Fibroblast of the conjunctiva (primary cell): ENCODE measurements around the gene ZNF285.
"Not testable (repeated sequence)": the region's sequence is repeated elsewhere in the genome, so short reads cannot be mapped to it uniquely, and the experiment has no call there.

ENCODE experiments used
- DNase-seq: peaks from one replicate; pipeline ENCODE4 v3.0.0-alpha.2; 2010; ENCODE audit warnings: low read depth

The ZNF285 gene

DNA sequence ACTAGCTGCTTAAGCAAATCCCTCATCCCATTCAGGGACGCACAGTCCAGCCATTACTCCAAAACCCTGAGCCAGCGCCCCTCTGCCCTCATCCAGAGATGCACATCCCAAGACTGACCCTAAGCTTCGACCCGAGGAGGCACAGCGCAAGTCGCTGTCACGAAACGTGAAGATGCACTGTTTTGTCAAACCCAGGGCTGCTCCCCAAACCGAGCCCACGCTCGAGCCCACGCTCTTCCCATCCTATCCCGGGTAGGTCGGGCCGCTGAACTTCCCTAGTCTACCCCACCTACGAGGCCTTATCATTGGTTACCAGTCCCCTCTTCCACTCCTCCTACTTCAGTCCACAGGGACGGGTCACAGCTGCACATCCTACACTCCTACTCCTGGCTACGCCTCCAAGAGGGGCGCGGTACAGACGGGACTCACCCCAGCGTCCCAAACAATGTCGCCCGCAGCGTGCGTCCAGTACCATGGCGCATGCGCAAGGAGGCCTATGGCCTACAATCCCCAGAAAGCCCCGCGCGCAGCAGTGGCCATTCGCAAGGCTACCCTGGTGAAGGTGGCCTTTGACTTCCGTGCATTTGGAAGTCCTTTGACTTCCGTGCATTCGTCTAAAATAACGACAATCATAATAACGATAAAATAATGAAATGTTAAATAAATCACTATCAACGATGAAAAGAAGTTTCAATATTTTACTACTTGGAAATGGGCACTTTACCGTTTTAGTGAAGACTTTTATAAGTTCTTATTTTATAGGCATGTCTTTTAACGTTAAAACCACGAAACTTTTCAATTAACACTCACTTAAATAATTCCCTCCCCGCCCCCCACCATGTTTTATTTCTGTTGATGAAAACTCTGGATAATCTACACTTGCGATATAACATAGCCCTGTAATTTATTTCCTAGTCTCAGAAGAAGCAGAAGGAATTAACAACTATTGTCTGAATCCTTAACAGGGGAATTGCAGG is at the start of gene ZNF285:
Gene ZNF285, minus strand, starts transcription at position 470 of the 977 bp plus-strand sequence. CDS start 4,395 bp downstream, outside the sequence.
- DNase-seq: peak; percentile 95

DNA sequence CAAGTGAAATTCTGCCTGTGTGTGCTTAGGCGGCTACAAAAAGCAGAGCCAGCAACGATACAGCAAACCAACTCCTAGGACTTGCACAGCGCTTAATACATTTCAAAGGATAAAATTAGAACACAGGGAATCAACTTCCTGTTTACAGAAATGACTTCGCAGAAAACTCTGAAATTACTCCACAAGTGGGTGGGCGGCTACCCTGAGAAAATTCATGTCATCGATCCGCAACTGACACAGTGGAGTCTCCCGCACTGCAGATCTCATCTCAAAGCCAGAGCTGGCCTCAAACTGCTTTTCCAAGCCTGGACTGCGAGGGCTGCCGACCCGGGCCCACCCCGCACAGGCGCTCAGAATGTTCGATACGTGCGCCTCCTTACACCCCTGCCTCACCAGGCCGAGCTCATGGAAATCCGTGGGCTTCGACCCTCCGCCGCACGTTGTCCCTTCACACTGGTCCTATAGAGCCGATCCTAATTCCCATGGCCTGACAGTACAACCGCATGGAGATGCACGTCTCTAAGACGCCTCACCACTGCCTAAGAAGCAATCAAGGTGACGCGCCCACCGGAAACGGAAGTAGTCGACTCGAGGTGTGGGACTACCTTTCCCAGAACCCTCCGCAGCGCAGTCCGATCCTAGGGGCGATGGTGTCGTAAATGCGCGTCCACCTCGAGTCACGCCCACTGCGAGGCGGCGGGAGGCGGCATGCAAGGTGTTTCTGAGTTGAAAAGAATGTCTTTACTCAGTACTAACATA is 46.7 kb upstream of the ZNF285 start, which contains the start of gene ZNF229:
Gene ZNF229, minus strand, starts transcription at position 557 of the 759 bp plus-strand sequence. CDS start 5,625 bp downstream, outside the sequence.
- DNase-seq: peak; percentile 81

DNA sequence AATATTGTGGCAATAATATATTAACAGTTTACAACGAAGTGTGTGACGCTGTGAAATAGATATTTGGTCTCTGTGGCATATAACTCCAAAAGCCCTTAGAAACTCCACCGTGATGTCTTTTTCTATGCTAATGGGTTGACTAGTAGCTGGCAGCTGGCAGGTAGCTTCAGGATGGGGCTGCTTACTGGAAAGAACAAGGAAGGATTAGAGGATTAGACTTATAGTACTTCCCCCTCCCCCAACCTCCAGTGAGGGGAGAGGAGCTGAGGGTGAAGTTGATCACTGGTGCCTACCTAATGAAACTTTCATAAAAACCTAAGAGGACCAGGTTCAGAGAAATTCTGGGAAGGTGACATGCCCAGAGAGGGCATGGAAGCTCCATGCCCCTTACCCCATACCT is 37.0 kb upstream of the ZNF285 start:
- no peak for DNase-seq

DNA sequence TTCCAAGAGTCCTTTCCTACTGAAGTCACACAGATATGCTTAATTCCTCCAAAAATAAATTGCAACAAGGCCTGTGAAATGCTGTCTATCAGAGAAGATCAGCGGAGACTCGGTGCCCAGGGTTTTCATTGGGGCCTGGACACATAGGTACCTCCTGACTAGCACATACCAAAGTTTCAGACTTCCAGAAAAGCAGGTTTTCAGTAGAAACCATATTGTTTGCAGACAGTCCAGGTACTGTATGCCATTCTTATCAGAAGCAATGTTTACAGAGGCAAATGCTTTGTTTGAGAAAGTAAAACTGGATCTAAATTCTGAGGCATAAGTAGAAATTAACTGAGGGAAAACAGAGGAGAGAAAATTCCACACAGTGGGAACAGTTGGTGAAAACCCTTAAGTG is 34.0 kb upstream of the ZNF285 start:
- no peak for DNase-seq

DNA sequence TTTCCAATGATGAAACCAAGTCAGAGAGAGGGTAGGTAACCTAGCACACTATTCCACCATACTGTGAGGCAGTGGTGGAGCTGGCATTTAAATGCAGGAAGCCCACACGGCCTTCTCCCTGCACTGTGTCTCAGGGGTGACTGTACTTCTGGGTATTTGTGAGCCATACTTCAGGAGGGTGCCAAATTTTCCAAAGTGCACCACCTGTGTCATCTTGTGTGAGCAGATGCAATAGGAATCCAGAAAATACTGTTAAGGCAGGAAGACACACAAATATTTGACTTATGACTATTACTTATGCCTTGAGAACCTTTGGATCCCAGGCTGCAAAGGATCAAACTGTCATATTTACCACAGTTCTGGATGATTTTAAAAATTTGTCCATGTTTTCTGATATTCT is 29.5 kb upstream of the ZNF285 start:
- DNase-seq: no peak

DNA sequence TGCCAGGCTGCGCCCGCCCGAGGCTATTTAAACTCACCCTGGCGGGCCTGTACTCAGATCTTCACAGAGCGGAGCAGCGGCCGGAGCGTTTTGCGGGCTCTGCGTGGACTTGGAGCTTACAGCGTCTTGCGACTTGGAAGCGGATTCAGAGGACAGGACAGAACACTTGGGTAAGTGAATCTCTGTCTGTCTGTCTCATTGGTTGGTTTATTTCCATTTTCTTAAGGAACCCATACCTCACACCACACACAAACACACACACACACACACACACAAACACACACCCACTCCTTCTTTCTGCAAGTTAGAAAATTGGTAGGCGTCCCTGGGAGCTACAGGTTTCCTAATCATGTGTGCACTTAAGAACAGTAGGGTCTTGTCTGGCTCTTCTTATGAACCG is 14.1 kb upstream of the ZNF285 start:
- DNase-seq: not testable (repeated sequence)

DNA sequence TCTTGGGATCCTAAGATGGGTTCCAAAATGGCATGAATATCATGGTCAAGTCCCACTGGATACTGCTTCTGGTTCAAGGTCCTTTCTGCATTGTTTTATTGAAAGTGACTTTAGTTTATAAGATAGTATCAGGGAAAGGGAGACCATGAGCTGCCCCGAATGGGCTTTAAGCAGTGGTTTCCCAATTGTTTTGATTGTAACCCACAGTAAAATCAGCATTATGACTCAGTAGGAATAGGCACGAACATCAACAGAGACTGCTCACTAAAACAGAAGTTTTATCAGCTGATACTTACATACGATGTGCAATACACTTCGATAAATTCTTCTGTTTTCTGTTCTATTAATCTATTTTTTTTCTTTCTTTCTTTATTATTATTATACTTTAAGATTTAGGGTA is 12.1 kb downstream of the ZNF285 start:
- DNase-seq: not testable (repeated sequence)

DNA sequence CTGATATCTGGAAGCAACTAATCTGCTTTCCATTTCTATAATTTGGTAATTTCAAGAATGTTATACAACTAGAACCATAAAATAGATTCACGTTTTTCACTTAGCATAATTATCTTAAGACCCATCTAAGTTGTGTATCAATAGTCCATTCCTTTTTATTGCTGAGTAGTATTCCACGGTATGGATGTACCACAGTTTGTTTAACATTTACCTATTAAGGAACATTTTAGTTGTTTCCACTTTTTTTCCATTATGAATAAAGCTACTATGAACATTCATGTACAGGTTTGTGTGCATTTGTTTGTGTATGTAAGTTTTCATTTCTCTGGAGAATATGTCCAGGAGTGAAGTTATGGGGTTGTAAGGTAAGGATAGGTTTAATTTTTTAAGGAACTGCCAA is 26.6 kb downstream of the ZNF285 start:
- DNase-seq: no peak

DNA sequence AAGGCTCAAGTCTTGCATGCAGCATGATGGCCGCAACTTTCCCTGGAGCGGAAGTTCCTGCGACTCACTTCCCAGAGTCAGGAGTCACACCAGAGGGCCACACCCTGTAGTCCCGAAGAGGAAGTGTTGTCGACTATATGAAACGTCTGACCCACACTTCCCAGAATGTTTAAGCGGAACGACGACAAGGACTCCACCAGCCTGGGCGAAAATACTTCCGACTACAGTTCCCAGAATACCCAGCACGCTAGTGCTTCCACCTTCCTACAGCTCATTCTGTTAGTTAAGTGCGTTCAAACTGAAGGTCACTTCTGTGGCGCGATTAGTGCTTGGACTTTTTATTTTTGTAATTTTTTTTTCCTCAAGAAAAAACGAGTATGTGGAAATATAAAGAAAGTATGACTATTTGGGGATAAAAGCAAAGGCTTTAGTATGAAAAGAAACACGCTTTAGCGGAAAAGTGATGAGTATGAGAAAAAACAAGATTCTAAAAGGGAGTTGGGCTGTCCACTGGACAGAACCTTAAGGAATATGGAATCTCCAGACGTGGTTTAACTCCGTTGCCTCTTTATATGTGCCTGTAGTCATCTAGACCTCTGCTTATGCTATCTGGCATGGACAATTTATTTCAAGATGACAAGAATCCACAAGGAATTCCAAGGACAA is 29.5 kb downstream of the ZNF285 start:
- DNase-seq: no peak

DNA sequence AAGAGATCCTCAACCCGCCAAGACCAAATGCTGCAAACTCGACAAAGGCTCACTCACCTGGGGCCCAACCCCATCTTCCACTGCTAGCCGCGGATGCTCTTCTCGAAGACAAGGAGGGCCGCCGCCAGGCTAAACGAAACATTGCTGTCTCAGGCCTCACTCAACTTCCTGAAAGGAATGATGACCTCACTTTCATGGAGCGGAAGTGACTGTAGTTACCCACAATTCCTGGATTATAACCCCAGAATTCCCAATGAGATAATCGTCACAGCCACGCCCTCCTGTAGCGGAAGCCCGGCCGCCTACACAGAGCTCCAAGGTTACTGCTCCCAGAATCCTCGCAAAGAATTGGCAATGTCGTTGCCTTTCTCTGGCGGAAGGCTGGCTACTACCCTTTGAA is 34.4 kb downstream of the ZNF285 start:
- DNase-seq: no peak

DNA sequence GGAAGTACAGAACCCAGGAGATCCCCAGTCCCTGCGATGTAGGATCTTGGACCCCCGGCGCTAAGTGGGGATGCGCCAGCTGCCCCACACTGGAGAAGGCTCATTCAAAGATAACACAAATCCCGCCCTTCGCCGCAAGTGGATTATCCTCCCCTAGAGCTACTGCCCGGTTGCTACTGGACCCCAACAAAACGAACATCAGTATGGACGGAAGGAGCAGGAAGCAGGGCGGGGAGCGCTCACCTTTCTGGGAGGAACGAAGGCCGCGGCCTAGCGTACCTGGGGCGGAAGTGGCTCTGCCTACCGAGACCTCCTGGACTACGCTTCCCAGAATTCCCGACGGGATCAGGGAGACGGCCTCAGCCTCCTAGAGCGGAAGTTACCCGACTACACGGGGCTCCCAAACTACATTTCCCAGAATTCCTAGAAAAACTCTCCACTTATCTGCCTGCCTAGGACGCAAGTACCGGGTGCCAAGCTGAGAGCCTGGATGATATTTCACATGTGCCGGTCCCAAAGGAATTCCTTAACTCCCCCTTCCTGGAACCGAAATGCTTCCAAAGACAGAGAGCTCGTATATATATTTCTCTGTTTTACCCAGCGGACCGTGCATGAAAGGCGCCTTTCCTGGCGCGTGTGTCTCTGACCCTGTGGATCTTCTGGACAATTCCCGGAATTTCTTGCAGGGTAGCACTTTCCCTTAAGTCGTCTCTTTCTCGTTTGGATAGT is 44.9 kb downstream of the ZNF285 start, which contains the start of gene ZNF112:
Gene ZNF112, minus strand, starts transcription at position 298 of the 729 bp plus-strand sequence. CDS start 16,141 bp downstream, outside the sequence.
- DNase-seq: peak; percentile 86

DNA sequence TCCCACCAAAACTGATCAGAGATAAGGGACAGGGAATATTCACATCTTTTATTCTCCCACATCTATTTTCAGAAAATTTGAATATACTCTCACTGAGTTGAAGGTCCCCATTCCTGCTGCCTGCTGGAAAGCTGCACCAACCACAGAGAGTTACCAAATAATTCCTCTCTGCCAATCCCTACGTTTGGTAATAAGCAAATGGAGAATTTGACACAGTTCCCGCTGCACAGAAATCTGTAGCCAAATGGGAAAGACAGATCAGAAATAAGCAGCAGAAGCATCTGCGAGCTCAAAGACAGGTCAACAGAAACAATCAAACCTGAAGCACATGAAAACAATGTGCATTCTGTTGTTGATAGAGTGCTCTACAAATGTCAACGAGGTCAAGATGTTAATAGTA is 54.9 kb downstream of the ZNF285 start:
- no peak for DNase-seq

DNA sequence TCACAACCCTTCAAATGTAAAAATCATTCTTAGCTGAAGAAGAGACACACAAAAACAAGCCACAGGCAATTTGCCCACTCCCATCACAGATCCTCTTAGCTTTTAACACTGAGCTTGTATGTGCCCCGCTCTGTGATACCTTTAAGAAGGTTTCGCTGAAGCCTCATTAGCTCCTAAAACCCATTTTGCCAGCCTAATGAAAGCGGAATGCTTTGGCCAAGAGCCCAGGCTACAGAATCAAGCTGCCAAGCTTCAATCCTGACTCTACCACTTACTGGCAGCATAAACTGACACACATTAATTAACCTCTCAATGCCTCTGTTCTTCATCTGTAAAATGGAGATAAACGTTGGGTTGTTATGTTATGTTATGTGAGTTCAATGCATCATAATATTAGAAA is 55.4 kb downstream of the ZNF285 start:
- DNase-seq: no peak

DNA sequence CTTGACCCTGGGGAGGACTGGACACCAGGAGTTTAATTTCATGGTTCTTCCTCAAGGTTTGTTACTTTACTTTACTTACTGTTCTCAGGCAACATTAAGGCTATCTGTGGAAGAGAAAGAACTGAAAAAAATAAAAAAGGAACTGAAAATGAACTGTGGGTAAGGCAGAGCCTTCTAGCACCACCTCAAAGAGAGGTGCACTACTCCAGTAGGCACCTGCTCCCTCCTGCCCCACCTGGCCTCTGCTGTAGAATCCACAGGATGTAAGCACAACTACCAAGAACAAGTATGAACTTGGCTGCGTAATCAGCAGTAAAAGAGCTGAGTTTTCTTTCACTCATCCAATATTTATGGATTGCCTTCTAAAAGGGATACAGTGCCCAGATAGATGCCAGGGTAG is 57.2 kb downstream of the ZNF285 start:
- no peak for DNase-seq

DNA sequence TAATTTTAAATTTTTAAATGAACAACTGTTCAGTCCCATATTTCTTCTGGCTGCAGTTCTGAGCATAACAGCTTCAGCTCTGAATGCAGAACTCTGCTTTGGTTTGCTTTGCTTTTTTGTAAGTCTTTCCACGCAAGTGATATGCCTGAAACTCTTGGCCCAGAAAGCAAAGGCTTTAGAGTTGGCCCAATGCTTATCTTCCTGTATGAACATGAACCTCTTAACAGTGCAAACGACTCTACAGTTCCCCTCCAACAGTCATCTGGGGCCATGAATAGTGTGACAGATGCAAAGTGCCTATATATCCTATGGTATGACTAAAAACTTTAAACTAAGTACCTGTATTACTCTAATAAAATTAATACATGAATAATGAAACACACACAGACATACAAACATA is 59.6 kb downstream of the ZNF285 start:
- DNase-seq: no peak

DNA sequence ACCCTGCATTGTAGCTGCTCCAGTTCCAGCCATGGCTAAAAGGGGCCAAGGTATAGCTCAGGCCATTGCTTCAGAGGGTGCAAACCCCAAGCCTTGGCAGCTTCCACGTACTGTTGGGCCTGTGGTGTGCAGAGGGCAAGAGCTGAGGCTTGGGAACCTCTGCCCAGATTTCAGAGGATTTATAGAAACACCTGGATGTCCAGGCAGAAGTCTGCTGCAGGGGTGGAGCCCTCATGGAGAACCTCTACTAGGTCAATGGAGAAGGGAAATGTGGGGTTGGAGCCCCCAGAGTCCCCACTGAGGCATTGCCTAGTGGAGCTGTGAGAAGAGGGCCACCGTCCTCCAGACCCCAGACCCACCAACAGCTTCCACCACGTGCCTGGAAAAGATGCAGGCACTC is 66.8 kb downstream of the ZNF285 start:
- not testable (repeated sequence) for DNase-seq
